Measurements from ENCODE around the gene EBF4.

Gene EBF4

GRCh38 chr20:2742431-2742830 is 49.9 kb downstream of the EBF4 start:
- Histone ChIP-seq H3K27me3 (no peaks in the 10 kb centered on the region), H3K27ac (no peak overlapping the region), H3K36me3 (no peaks in the 10 kb centered on the region), H3K4me1 (peaks cover 0 to 3% (median 0%) of the 10 kb centered on the region in 4 donors), H3K4me3 (no peak overlapping the region), H3K9me3 (no peaks in the 10 kb centered on the region)
- no peak for TF ChIP-seq CTCF (IDR thresholded peaks at IDR 0.05)
- intact Hi-C loops (cut with DNase I; ENCODE audit: low total_unique reads): no loop called here
- no peak for DNase-seq

- peak; percentile 47 to 65 for TF ChIP-seq CTCF (IDR thresholded peaks at IDR 0.05)
- Histone ChIP-seq H3K27me3 (no peaks in the 10 kb centered on the region), H3K27ac (no peak overlapping the region), H3K9me3 (no peaks in the 10 kb centered on the region), H3K4me1 (peaks cover 0 to 3% (median 0%) of the 10 kb centered on the region in 4 donors), H3K36me3 (no peaks in the 10 kb centered on the region), H3K4me3 (no peak overlapping the region)
- intact Hi-C loops (cut with DNase I; ENCODE audit: low total_unique reads): no loop called here
- DNase-seq: no peak
These were observed 50.5 kb downstream of the EBF4 start for GRCh38 chr20:2742934-2743559.

GRCh38 chr20:2745060-2745910 is 52.7 kb downstream of the EBF4 start:
- H3K4me1 ChIP-seq: peaks cover 0 to 6% (median under 1%) of the 10 kb centered on the region in 4 donors
- no peaks in the 10 kb centered on the region for H3K9me3 ChIP-seq
- intact Hi-C loops (cut with DNase I; ENCODE audit: low total_unique reads): no loop called here
- TF ChIP-seq CTCF (IDR thresholded peaks at IDR 0.05): no peak
- DNase-seq: no peak
- H3K27me3 ChIP-seq: peaks cover 0 to 12% of the 10 kb centered on the region in 2 donors
- H3K27ac ChIP-seq: no peak overlapping the region
- H3K36me3 ChIP-seq: no peaks in the 10 kb centered on the region
- no peak overlapping the region for H3K4me3 ChIP-seq

GRCh38 chr20:2745936-2746635 is 53.5 kb downstream of the EBF4 start:
- no peaks in the 10 kb centered on the region for H3K36me3 ChIP-seq
- intact Hi-C loops (cut with DNase I; ENCODE audit: low total_unique reads): no loop called here
- no peaks in the 10 kb centered on the region for H3K9me3 ChIP-seq
- H3K4me1 ChIP-seq: peaks cover 0 to 14% (median 8%) of the 10 kb centered on the region in 4 donors
- DNase-seq: no peak
- H3K27me3 ChIP-seq: peaks cover 0 to 16% of the 10 kb centered on the region in 2 donors
- no peak for TF ChIP-seq CTCF (IDR thresholded peaks at IDR 0.05)
- no peak overlapping the region for H3K27ac ChIP-seq
- no peak overlapping the region for H3K4me3 ChIP-seq

- no peak for DNase-seq
- intact Hi-C loops (cut with DNase I; ENCODE audit: low total_unique reads): no loop called here
- peaks cover 0 to 21% of the 10 kb centered on the region in 2 donors for H3K27me3 ChIP-seq
These were observed 54.2 kb downstream of the EBF4 start for GRCh38 chr20:2746636-2747265.

More at GRCh38 chr20:2746636-2747265, 54.2 kb downstream of the EBF4 start:
- Histone ChIP-seq H3K4me3 (no peak overlapping the region), H3K36me3 (no peaks in the 10 kb centered on the region), H3K9me3 (no peaks in the 10 kb centered on the region), H3K4me1 (peaks cover 0 to 21% (median 14%) of the 10 kb centered on the region in 4 donors), H3K27ac (no peak overlapping the region)
- no peak for TF ChIP-seq CTCF (IDR thresholded peaks at IDR 0.05)
